KG1 (cell line): Measurements from ENCODE around the gene ESRRB.

ENCODE experiments used
- DNase-seq: peaks from one replicate; lab custom pipeline; 2025; lab: John Stamatoyannopoulos, UW

Gene ESRRB

DNA sequence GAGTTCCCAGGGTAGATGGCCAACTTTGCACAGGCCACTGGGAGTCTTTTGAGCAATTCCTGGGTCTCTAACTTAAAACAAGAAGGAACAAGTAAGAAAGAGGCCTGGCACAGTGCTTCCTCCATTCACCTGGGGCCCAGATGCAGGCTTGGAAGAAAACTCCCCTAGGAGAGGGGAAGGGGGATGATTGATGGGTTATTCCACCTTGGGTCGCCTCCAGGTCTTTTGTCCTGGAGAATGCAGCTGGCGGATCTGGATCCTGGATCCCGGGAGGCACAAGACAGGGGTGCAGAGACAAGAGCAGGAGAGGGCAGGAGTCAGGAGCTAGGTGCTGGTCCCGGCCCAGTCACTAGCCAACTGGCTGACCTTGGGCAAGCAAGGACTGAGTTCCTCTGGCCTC, 74.5 kb downstream of the ESRRB start:
- DNase-seq, result no peak

DNA sequence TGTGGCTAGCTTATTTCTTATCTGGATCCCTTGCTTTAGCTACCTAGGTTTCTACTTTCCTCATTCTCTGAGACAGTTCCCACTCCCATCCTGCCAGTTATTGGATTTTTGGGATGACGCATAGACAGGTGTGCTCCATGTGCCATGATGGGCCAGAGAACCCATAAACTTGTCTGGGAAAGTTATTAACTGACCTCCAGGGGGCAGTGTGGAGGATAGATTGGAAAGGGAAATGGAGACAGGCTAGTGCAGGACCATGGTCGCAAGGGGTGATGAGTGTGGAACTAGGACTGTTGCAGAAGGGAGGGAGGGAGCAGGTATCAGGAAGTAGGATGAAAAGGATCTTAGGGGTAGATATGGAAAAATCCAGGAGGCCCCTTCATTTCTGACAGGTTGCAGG, 80.3 kb downstream of the ESRRB start:
- DNase-seq, result no peak

DNA sequence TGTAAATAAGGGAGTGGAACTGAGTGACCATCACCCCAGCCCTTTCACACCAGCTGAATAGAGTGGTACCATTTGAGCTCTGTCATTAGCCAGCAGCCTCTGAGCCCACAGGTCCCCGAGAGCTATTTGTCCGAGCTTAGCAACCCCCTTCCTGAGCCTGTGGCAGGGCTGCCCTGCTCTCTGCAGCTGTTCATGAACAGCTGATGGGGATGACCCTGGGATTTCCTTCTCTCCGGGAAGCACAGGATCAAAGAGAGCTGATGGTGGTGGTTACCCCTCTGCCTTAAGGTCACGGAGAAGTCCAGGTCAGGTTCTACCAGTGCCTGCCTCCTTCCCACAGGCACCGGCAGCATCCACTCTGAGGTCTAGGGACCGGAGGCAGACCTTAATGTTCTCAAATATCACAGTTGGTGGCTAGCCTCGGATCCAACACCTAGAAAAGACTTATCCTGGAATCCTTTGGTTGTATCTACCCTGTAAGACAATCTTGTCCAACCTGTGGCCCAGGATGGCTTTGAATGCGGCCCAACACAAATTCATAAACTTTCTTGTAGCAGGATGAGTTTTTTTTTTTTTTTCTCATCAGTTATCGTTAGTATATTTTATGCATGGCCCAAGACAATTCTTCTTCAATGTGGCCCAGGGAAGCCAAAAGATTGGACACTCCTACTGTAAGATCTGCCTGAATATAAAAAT, 81.1 kb downstream of the ESRRB start:
- no peak for DNase-seq

DNA sequence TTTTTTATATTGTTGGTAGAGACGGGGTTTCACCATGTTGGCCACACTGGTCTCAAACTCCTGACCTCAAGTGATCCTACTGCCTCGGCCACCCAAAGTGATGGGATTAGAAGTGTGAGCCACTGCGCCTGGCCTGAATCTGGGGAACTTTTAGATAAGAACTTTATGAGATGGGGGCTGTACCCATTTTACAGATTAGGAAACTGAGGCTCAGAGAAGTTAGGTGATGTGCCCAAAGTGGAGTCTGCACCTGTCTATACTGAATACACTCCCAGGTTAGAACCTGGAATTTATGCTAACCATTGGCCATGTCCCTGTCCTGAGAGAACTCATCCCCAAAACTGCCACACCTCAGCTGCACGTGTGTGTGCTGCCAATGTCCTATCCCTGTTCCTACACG, 81.9 kb downstream of the ESRRB start:
- no peak for DNase-seq

DNA sequence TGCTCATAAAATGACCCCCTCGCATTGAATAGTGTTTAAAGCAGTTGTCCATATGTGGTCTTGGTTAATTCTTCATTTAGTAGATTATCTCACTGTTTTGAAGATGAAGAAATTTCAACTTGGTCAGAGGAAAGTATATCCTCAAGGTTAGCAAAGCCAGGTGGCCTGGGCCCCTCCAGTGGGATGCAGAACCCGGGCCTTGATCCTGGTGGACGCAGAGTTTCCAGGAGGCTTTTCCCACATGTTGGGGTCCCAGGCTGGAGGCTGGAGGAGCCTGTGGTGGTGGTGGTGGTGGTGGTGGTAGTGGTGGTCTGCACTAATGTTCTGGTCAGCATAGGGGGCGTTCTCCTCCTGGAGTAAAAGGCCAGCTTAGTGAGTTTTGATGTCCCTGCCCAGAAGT, 85.9 kb downstream of the ESRRB start:
- no peak for DNase-seq

DNA sequence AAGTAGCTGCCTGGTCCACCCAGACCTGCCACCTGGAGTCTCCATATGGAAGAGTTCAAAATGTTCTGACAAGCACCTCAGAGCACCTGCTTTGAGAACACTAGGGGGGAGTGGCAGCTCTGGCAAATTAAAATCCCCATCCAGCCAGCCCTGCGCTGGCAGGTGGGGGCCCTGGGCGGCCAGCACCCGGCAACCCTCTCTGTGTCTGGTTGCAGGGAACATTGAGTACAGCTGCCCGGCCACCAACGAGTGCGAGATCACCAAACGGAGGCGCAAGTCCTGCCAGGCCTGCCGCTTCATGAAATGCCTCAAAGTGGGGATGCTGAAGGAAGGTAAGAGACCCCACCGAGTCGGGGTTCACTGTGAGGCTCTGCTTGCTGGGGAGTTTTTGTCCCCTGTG, 86.4 kb downstream of the ESRRB start:
- DNase-seq, result no peak

DNA sequence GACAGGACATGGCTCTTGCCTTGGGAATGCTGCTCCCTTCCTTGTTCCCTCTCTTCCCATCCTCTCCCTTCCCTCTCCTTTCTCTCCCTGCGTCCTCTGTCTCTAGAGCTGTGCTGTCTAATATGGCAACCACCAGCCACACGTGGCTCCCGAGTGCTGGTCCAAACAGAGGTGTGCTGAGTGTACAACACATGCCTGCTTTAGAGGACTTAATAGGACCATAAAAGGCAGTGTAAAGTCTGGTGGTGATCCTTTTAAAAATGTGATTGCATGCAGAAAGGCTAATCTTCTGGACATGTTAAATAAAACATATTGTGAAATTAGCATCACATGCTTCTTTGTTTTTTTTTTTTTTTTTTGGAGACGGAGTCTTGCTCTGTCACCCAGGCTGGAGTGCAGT, 87.2 kb downstream of the ESRRB start:
- DNase-seq, result no peak

DNA sequence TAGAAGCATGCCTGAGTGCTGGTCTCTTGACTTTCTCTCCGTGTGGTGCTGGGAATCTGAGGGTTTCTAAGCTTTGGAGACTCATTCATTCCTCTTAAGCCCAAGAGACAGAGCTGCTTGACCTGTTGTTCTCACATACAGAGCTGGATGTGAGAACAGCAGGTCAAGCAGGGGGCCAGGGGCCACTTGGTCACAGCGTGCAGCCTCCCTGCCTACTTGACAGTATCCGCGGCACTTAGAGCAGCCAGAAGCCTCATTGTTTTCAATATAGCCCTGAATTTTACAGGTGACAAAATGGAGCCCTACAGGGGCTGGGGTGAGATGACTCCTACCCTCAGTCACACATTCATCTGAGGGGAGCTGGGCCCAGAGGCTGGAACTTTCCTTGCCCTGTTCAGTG, 88.9 kb downstream of the ESRRB start:
- no peak for DNase-seq

DNA sequence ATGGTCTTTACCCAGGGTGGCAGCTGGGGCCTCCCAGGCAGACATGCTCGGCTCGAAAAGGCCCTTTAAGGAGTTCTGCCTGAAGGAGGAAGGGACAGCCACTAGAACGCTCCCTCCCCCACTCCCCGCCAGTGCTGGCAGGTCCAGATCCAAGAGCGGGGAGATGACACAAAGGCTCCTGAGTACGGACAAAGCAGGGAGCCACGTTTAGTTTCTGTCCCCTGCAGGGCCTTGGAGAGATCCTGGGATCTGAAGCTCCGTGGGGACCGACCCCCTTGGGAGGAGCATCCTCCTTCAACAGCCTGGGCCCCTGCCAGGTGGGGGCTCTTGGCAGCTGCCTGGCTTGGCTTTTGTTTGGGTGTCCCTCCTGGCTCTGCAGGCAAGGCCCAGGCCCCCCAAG, 89.7 kb downstream of the ESRRB start:
- DNase-seq, result no peak

DNA sequence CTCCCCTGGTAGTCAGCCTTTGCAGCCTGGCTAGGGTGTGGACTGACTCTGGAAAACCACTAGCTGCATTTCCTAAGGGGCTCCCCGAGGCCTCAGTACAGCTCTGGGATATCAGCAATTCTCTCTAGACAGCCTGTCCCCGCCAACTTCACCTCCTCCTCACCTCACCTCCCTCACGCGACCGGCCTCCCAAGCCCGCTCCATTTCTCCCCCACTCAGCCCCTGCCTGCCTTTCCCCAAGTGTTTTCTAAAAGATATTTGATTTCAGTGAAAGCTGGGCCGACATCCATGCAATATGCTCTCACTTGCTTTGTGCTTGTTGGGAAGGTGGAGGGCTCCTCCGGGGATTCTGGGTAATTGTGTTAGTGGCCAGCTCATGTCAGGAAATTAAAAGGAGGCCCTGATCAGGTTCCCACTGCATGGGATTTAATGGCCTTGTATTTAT, 91.8 kb downstream of the ESRRB start:
- no peak for DNase-seq

DNA sequence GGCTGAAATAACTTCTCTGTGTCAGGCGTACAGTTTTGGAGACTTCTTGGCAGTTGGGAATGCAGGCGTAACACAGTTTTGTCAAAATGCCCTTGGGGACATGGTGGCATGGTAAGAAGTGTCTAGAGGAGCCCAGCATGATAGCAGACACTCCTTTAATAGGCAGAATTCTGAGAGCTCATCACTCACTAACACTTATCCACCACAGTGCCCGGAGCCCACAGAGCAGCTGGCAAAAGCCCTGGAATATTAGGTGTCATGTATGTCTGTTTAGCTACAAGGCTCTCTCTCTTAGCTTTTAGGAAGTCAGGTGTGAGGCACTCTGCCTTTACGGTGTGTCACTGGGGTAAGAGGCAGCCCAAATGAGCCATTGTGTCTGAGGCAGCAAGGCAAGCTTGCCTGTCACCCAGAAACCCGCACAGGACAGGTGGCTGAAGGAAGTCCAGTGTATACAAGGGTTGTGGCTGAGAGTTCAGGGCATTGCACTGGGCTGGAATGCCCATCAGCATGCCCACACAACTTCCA, 96.3 kb downstream of the ESRRB start:
- no peak for DNase-seq

DNA sequence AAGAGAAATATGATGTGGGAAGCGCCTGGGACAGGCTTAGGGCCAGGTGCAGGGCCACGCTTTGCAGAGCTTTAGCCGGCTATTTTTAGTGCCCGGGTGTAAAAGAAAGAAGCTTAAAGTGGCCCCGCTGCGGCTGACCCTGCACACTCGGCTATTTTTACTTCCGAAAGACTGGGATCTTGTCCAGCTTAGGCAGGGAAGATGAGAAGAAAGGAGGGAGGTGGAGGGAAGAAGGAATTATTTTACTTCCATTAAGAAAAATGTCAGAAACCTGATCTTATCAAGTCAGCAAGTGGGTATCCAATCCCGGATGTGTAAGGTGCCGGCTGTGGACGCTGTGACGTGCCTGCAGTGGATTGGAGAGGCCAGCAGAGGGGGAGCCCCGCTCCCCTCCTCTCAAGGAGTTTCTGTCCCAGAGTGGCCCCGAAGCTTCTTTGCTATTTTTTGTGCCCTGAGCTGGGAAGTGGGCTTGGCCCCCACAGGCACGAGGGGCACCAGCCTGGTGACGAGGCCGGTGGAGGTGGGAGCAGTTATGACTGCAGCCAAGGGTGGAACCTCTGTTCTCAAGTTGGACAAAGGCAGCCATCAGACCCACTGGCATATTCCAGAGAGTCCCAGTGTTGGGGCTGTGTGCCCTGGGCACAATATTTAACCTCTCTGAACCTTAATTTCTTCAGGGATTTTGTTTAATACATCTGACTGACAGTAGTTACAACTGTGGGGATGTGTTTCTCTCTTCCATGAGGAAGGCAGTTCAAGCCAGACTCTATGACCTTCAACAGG, 97.7 kb downstream of the ESRRB start:
- DNase-seq, result no peak

DNA sequence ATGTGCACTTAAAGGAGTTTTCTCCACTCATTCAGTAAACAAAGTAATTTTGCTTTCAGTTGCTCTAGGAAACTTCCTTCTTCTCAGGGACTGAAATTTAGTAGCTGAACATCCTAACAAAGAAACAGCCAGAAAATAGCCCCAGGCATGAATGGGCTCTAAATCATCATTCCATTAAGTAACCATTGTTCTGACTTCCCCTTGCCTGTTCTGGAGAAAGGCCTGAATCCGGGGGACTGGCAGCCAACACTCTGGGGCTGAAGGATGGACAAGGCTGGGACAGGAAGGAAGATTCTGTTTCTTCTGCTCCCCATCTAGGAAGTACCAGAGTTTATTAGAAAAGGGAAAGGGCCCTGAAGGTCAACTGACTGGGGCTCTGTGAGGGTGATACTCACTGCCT, 104.5 kb downstream of the ESRRB start:
- no peak for DNase-seq

DNA sequence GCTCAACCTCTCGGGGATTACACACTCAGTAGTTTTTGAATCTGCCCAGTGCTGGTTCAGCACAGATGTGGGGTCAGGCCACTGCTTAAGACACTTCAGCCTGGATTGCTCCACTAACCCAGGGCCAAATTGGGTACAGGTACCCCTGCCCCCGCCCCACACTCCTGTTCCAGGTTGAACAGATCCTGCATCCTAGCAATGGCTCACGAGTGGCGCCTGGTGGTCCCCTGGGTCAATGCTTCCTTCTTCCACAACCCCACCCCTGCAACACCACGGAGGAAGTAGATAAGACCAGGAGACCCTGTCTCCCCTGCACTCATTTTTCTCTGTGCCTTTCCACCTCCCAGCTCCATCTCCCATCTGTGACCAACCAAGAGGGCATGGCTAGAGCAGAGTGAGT, 108.4 kb downstream of the ESRRB start:
- no peak for DNase-seq

DNA sequence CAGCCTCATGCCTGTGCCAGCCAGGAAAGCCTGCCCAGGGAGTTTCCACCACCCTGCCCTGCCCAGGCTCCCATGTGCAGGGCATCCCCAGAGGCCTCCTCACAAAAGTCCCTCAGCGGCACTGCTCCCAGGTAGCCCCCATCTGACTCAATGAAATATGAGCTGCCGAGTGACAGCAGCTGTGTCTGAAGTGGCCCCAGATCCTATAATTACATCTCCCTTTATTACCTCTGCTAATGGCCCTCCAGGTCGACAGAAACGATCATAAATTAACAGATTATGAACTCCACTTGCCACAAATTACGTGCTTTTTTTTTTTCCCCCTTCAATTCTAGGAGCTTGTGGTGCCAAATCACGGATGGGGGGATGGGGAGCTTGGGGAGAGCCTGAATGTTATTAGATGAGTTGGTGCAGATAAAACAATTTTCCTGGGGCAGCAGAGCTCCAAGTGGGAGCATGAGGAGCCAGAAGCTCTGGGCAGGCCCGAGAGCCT, 110.4 kb downstream of the ESRRB start:
- DNase-seq, result no peak

DNA sequence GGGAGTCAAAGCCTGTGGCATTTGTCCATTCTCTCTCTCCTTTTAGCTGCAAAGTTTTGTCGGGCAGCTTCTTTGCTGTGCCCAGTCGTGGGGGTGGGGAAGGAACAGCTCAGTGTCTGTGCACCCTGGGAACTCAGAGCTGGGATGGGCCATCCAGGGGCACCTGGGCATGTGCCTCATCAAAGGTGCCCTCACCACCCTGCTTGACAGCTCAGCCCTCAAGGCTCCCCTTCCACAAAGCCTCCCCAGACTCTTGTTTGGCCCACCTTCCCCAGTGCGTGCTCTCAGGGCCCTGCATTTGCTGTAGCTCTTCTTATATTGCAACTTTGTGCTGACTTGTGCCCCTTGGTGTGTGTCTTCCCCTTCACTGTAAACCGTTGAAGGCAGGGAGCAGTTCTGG, 112.6 kb downstream of the ESRRB start:
- no peak for DNase-seq

DNA sequence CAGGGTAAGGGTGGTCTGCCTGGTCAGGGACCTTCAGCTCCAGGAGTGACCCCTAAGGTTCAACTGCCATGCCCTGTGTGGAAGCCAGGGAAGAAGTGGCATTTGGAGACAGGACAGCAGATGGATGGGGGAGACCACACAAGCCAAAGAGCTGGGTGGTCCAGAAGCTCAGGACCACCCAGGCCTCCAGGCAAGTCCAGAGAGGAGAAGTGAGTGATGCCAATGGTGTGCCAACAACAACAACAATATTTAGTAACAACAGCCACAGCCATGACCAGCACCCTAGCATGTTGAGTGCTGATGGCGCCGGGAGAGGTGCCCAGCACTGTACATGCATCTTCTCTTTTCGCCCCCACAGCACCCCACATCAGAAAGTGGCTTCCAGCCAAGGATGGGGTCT, 113.7 kb downstream of the ESRRB start:
- DNase-seq, result no peak

DNA sequence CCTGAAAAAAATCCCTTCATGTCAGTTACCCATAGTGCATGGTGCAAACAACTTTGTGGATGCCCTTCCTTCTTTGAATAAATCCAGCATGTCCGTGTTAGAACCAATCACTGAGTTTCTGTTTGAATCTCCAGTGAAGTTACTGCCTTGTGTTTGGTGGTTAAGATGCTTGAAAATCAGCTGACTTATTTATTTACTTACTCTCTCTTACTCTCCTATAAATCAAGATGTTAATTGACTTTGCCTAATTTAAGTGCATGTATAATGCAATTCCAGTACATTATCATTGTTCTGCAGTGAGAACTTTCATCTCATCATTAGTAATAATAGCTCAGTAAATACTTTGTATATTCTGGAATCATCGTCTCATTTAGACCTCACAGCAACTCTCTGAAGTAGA, 114.2 kb downstream of the ESRRB start:
- DNase-seq, result no peak

DNA sequence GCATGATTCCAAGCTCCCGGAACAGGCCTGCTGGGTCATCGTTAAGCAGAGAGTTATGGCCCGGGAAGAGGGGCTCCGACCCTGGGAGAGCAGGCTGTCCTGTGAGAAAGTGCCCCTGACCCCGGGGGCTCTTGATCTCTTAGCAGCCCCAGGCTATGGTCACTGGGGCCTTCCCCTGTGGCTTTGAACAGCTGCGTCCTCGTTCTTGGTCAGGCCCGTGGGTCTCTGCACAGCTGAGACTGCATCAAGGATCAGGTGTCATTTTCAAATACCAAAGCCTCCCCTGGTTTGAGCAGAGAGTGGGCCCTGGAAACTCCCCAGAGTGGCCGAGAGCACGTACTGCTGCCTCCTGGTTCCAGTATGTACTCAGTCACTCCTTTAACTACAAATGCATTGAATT, 114.8 kb downstream of the ESRRB start:
- DNase-seq, result no peak

DNA sequence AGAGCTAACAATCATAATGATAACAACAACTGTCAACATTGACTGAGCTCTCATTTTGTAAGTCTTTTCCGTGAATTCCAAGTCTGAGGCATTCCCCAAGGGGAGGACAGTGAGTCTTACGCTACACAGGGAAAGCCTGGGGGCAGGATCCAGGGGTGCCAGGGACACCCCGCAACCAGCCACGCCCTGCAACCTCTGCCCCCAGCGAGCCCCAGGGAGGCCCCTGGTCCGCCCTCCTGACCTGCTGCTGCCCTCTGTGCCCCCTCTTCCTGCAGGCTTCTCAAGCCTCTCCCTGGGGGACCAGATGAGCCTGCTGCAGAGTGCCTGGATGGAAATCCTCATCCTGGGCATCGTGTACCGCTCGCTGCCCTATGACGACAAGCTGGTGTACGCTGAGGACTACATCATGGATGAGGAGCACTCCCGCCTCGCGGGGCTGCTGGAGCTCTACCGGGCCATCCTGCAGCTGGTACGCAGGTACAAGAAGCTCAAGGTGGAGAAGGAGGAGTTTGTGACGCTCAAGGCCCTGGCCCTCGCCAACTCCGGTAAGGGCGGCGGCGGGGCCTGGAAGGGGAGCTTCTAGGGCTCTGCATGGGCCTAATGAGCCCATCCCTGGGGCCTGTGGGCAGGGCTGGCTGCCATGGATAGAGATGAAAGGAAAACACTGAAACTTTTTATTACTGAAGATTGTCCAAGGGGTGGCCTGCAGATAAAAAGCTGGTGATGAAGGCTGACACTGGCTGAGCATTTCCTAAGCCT, 115.4 kb downstream of the ESRRB start:
- DNase-seq, result no peak

DNA sequence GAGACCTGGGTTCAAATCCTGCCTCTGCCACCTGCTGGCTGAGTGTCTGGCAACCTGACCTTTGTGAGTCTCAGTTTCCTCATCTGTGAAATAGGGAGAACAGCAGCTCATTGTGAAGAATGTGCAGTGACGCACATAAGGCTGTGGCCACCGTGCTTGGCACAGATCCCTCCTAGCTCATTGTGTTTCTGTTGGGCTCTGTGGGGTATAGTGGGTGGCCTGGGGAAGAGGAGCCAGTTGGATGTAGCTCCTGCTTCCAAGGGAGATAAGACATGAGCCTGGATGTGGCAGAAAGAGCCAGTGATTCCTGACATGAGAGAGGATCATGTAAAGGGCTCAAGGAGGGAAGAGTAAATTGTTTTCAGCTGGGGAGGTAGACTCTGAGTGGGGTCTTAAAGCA, 120.0 kb downstream of the ESRRB start:
- DNase-seq, result no peak

DNA sequence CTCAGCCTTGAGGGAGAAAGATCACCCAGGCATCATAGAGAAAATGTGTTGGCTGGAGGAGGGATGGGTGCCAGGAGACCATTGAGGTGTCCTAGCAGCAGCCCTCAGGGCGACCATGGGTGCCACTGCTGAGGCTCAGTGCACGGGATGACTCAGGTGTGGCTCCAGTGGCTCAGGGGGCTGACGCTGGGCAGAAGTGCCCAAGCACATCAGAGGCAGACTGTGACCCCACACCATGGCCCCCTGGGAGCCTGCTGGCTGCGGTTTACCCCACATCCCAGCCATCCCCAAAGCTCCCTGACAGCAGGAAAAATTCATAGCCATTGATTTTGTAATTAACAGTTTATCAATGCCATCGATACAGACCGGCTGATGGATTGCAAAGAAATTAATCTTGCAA, 120.7 kb downstream of the ESRRB start:
- DNase-seq, result no peak
